T-helper 2 cell treated with Interferon-gamma antibody and Interleukin-4, amounts not matched to agents 5 μg/mL and 100 μg/mL, for 36 hours (primary cell): ENCODE results near the gene NT5C.
"Not testable (repeated sequence)": the region's sequence is repeated elsewhere in the genome, so short reads cannot be mapped to it uniquely, and the experiment has no call there.

ENCODE experiments used
- DNase-seq: peaks from one replicate; pipeline ENCODE4 v3.0.0; 2021; ENCODE audit warnings: low spot score
- H3K27ac Mint-ChIP-seq: one replicate; pipeline ENCODE4 v1.8.0; 2021; ENCODE audit warnings: mild to moderate bottlenecking, mixed read lengths
- H3K27me3 Mint-ChIP-seq: one replicate; pipeline ENCODE4 v1.8.0; 2021; ENCODE audit warnings: low read depth, mixed read lengths
- H3K36me3 Mint-ChIP-seq: one replicate; pipeline ENCODE4 v1.8.0; 2021; ENCODE audit warnings: low read depth, mixed read lengths
- H3K4me1 Mint-ChIP-seq: one replicate; pipeline ENCODE4 v1.8.0; 2021; ENCODE audit warnings: low read depth, mixed read lengths
- H3K4me3 Mint-ChIP-seq: one replicate; pipeline ENCODE4 v1.8.0; 2022; ENCODE audit warnings: mild to moderate bottlenecking, moderate library complexity, mixed read lengths
- H3K9me3 Mint-ChIP-seq: one replicate; pipeline ENCODE4 v1.8.0; 2021; ENCODE audit warnings: mixed read lengths

NT5C gene

GRCh38 chr17:75153780-75154194, 22.2 kb upstream of the NT5C start:
- peak; percentile 34 for DNase-seq
- Mint-ChIP-seq H3K9me3 (no peaks in the 10 kb centered on the region), H3K27me3 (no peaks in the 10 kb centered on the region), H3K27ac (peak overlapping the region; percentile 95), H3K4me3 (peak overlapping the region; percentile 97), H3K36me3 (peaks cover 17% of the 10 kb centered on the region), H3K4me1 (peaks cover 34% of the 10 kb centered on the region)

- Mint-ChIP-seq H3K27ac (peak overlapping the region; percentile 95), H3K9me3 (no peaks in the 10 kb centered on the region), H3K27me3 (no peaks in the 10 kb centered on the region), H3K4me1 (peaks cover 37% of the 10 kb centered on the region), H3K36me3 (peaks cover 23% of the 10 kb centered on the region), H3K4me3 (peak overlapping the region; percentile 97)
- DNase-seq = peak; percentile 19
Observed at GRCh38 chr17:75152922-75153779, 21.6 kb upstream of the NT5C start.

GRCh38 chr17:75152523-75152921, 21.0 kb upstream of the NT5C start:
- H3K36me3 Mint-ChIP-seq = peaks cover 30% of the 10 kb centered on the region
- peak overlapping the region; percentile 97 for H3K4me3 Mint-ChIP-seq
- DNase-seq = no peak
- H3K27me3 Mint-ChIP-seq = no peaks in the 10 kb centered on the region
- H3K27ac Mint-ChIP-seq = peak overlapping the region; percentile 95
- H3K4me1 Mint-ChIP-seq = peaks cover 39% of the 10 kb centered on the region
- H3K9me3 Mint-ChIP-seq = no peaks in the 10 kb centered on the region

- Mint-ChIP-seq H3K36me3 (peaks cover 36% of the 10 kb centered on the region), H3K27me3 (no peaks in the 10 kb centered on the region), H3K9me3 (no peaks in the 10 kb centered on the region), H3K27ac (peak overlapping the region; percentile 23), H3K4me3 (peak overlapping the region; percentile 97), H3K4me1 (peaks cover 41% of the 10 kb centered on the region)
- no peak for DNase-seq
Observed at GRCh38 chr17:75151930-75152329, 20.4 kb upstream of the NT5C start.

GRCh38 chr17:75147878-75148546, 16.5 kb upstream of the NT5C start:
- Mint-ChIP-seq H3K4me1 (peaks cover 25% of the 10 kb centered on the region), H3K4me3 (no peak overlapping the region), H3K9me3 (no peaks in the 10 kb centered on the region), H3K27me3 (no peaks in the 10 kb centered on the region), H3K27ac (peak overlapping the region; percentile 36), H3K36me3 (peaks cover 51% of the 10 kb centered on the region)
- DNase-seq = no peak

- no peaks in the 10 kb centered on the region for H3K9me3 Mint-ChIP-seq
Observed at GRCh38 chr17:75146592-75146991, 15.1 kb upstream of the NT5C start.

GRCh38 chr17:75144816-75145512, 13.4 kb upstream of the NT5C start:
- Mint-ChIP-seq H3K27me3 (no peaks in the 10 kb centered on the region), H3K4me1 (peaks cover 20% of the 10 kb centered on the region), H3K4me3 (no peak overlapping the region), H3K27ac (no peak overlapping the region), H3K9me3 (no peaks in the 10 kb centered on the region), H3K36me3 (peaks cover 61% of the 10 kb centered on the region)
- DNase-seq = no peak

More at GRCh38 chr17:75146592-75146991, 15.1 kb upstream of the NT5C start:
- H3K4me3 Mint-ChIP-seq = no peak overlapping the region
- no peak for DNase-seq
- H3K4me1 Mint-ChIP-seq = peaks cover 12% of the 10 kb centered on the region
- H3K36me3 Mint-ChIP-seq = peaks cover 46% of the 10 kb centered on the region
- H3K27ac Mint-ChIP-seq = no peak overlapping the region
- no peaks in the 10 kb centered on the region for H3K27me3 Mint-ChIP-seq

GRCh38 chr17:75142236-75142971, 10.9 kb upstream of the NT5C start:
- no peak overlapping the region for H3K4me3 Mint-ChIP-seq
- H3K27ac Mint-ChIP-seq = peak overlapping the region; percentile 85
- peaks cover 11% of the 10 kb centered on the region for H3K4me1 Mint-ChIP-seq
- DNase-seq = no peak
- no peaks in the 10 kb centered on the region for H3K9me3 Mint-ChIP-seq
- H3K27me3 Mint-ChIP-seq = no peaks in the 10 kb centered on the region
- H3K36me3 Mint-ChIP-seq = peaks cover 50% of the 10 kb centered on the region

- Mint-ChIP-seq H3K4me1 (peaks cover 14% of the 10 kb centered on the region), H3K9me3 (no peaks in the 10 kb centered on the region), H3K27ac (no peak overlapping the region), H3K27me3 (no peaks in the 10 kb centered on the region), H3K36me3 (peaks cover 36% of the 10 kb centered on the region), H3K4me3 (no peak overlapping the region)
- DNase-seq = no peak
Observed at GRCh38 chr17:75138519-75138918, 7.0 kb upstream of the NT5C start.

- not testable (repeated sequence) for H3K9me3 Mint-ChIP-seq, H3K27me3 Mint-ChIP-seq, H3K27ac Mint-ChIP-seq, DNase-seq, H3K4me3 Mint-ChIP-seq
- Mint-ChIP-seq H3K36me3 (peaks cover 36% of the 10 kb centered on the region), H3K4me1 (peaks cover 14% of the 10 kb centered on the region)
Observed at GRCh38 chr17:75137762-75138161, 6.2 kb upstream of the NT5C start.

- no peak for DNase-seq
- Mint-ChIP-seq H3K36me3 (peaks cover 25% of the 10 kb centered on the region), H3K27ac (peak overlapping the region; percentile 26), H3K9me3 (no peaks in the 10 kb centered on the region), H3K4me3 (no peak overlapping the region), H3K27me3 (no peaks in the 10 kb centered on the region), H3K4me1 (peaks cover 11% of the 10 kb centered on the region)
Observed at GRCh38 chr17:75135946-75136345, 4.4 kb upstream of the NT5C start.

GRCh38 chr17:75135452-75135851, 3.9 kb upstream of the NT5C start:
- no peak overlapping the region for H3K4me3 Mint-ChIP-seq
- no peaks in the 10 kb centered on the region for H3K9me3 Mint-ChIP-seq
- peaks cover 12% of the 10 kb centered on the region for H3K4me1 Mint-ChIP-seq
- H3K36me3 Mint-ChIP-seq = peaks cover 25% of the 10 kb centered on the region
- H3K27me3 Mint-ChIP-seq = no peaks in the 10 kb centered on the region
- peak overlapping the region; percentile 26 for H3K27ac Mint-ChIP-seq
- DNase-seq = no peak

GRCh38 chr17:75133607-75134347, 2.2 kb upstream of the NT5C start:
- not testable (repeated sequence) for H3K27ac Mint-ChIP-seq, H3K4me3 Mint-ChIP-seq, DNase-seq, H3K27me3 Mint-ChIP-seq, H3K9me3 Mint-ChIP-seq
- peaks cover 22% of the 10 kb centered on the region for H3K36me3 Mint-ChIP-seq
- H3K4me1 Mint-ChIP-seq = peaks cover 18% of the 10 kb centered on the region
